ENCODE results near the gene SYNPO2. TPM values are rescaled to one million over a fixed set of nuclear protein-coding genes. Genes with fewer than 3 reads are reported as not detected.
"Not testable (repeated sequence)": the region's sequence is repeated elsewhere in the genome, so short reads cannot be mapped to it uniquely, and the experiment has no call there.

SYNPO2 gene
- polyA plus RNA-seq, 1 donor, result 162 TPM

- no peak for DNase-seq (ENCODE audit: low read depth)
Measured at GRCh38 chr4:119032921-119033685, 144.4 kb downstream of the SYNPO2 start.

- DNase-seq (ENCODE audit: low read depth), result no peak
Measured at GRCh38 chr4:119034276-119035008, 145.8 kb downstream of the SYNPO2 start.

- no peak for DNase-seq (ENCODE audit: low read depth)
Measured at GRCh38 chr4:119035951-119036737, 147.5 kb downstream of the SYNPO2 start.

DNA sequence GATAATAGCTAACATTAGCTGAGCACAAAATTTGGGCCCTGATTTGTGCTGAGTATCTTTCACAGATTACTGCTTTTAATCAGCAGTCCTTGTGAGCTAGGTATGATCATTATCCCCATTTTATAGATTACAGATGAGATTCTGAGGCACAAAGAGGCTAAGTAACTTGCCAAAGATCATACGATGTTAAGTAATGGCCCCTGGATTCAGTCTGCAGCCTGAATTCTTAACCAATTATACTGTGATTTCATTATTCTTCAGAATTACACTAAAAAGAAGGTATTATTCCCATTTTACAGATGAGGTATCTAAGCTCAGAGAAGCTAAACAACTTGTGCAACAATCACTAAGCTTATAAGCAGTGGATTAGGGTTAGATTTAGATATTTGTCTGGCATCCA, 149.1 kb downstream of the SYNPO2 start:
- no peak for DNase-seq (ENCODE audit: low read depth)

- no peak for DNase-seq (ENCODE audit: low read depth)
Measured at GRCh38 chr4:119038116-119038841, 149.6 kb downstream of the SYNPO2 start.

- no peak for DNase-seq (ENCODE audit: low read depth)
Measured at GRCh38 chr4:119039160-119039559, 150.5 kb downstream of the SYNPO2 start.

DNA sequence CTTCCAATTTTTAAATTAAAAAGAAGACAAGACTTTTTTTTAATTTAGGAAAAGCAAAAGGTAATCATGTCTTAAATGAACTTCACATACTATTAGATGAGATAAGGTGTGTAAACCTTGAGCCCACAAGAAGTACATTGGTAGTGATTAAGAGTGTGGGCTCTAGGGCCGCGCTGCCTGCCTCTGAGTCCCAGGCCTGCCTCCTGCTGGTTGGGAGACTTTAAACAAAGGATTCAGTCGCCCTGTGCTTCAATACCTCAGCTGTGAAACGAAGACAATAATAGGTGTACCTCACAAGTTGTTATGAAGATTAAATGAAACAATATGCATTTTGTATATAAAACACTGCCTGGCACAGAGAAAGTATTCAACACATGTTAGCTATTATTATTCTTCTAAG, 151.1 kb downstream of the SYNPO2 start:
- DNase-seq (ENCODE audit: low read depth), result no peak

GRCh38 chr4:119040261-119040660, 151.6 kb downstream of the SYNPO2 start:
- no peak for DNase-seq (ENCODE audit: low read depth)

GRCh38 chr4:119040694-119041185, 152.1 kb downstream of the SYNPO2 start:
- DNase-seq (ENCODE audit: low read depth), result no peak

GRCh38 chr4:119041396-119041795, 152.7 kb downstream of the SYNPO2 start:
- no peak for DNase-seq (ENCODE audit: low read depth)

DNA sequence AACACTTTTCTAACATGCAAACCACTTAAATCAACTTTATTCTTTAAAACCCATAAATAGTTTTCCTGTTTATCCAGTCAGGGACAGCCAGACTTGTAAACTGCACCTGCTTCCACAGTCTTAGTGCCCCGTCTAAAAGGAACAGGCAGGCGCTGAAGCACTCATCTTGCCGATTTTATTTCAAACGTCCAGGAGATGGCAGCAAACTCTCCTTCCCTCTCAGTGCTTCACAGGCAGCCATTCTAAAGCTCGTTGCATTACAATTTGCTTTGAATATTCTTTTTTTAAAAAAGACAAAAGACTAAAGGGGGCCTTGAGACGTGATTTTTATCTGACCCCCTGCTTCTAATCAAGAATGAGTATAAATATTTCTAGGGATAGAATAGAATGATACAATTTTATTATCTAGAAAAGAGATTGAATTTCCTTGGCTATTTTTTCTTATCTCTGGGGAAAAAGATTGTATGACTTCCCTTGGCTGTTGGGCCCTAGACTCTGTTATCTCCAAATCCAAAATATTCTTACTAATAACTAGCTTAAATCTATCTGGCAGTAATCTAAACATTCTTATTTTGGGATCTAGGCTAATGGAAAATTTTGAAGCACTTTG, 153.4 kb downstream of the SYNPO2 start:
- peak; percentile 58 for DNase-seq (ENCODE audit: low read depth)

DNA sequence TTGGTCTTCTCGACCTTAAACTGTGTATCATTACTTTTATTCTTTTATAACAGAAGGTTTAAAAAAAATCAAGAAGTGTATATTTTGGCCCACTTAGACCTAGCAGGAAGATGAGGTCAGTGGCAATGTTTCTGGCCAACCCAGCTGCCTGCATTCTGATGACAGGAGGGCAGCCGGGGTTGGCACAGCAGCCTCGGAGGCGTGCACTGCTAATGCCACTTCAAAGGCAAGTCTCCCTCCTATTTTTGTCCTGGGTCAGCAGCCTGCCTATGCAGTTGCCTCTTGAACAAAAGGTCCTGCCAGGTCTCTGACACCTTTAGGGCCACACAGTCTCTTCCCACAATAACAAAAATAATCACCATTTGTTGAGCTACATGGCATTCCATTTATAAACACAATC, 157.6 kb downstream of the SYNPO2 start:
- no peak for DNase-seq (ENCODE audit: low read depth)

DNA sequence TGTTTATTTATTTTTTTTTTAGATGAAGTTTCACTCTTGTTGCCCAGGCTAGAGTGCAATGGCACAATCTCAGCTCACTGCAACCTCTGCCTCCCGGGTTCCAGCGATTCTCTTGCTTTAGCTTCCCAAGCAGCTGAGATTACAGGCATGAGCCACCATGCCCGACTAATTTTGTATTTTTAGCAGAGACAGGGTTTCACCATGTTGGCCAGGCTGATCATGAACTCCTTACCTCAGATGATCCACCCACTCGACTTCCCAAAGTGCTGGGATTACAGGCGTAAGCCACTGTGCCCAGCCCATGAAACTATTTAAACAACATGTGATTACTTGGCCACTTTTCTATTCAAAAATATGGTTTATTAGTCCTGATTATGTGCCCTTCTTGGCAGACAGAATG, 158.4 kb downstream of the SYNPO2 start:
- not testable (repeated sequence) for DNase-seq (ENCODE audit: low read depth)

- no peak for DNase-seq (ENCODE audit: low read depth)
Measured at GRCh38 chr4:119048446-119048845, 159.8 kb downstream of the SYNPO2 start.

DNA sequence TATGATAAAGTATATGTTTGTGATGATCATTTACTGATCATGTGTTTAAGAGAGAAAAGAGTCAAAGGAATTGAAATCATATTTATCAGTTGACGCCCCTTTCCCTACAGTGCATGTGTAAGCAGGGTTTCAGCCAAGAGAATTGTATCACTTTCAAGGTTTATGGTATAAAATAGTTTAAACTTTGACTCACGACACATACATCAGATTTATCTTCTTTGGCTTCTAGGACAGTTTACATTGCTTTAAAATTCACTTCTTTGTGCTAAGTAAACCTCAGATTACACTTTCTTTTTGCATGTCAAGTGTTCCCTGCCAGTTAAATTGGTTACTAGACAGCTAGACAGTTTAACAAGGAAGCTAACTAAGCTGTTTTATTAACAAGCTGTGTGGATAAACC, 160.7 kb downstream of the SYNPO2 start:
- DNase-seq (ENCODE audit: low read depth), result no peak

GRCh38 chr4:119050527-119051090, 162.0 kb downstream of the SYNPO2 start:
- DNase-seq (ENCODE audit: low read depth), result no peak

DNA sequence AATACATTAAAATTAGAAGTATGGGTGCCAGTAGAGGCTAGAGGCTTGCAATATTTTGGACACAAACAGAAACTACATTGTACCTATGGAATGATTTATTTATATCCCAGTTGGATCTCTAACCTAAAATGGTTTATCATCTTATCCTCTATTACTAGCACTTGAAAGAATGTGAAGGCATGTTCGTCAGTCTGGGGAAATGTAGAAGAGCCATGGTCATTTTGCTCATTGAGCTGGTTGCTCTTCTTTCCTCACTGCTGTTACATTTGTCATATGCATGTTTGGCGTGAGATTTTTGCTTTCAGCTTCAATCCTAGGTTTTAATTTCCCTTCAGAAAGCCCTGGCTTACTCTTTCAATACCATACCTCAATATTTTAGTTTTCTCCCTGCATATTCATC, 164.6 kb downstream of the SYNPO2 start:
- DNase-seq (ENCODE audit: low read depth), result no peak

DNA sequence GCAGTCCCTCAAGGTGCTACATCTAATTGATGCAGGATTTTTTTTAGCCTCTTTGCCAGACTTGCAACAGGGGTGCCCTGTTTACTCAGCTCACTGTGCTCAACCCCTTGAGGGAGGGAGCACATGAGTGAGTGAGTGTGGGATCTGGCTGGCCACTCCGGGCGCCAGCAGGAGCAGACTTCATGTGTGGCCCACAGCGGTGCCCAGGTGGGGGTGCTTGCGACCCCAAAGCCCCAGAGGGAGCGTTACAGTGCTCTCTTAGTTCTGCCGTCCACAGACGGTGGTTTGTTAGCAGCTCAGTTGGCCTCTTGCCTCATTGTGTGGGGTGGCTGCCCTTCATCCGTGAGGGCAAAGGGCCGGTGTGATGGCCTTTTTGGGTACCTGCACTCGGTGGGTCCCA, 165.3 kb downstream of the SYNPO2 start:
- DNase-seq (ENCODE audit: low read depth), result no peak

DNA sequence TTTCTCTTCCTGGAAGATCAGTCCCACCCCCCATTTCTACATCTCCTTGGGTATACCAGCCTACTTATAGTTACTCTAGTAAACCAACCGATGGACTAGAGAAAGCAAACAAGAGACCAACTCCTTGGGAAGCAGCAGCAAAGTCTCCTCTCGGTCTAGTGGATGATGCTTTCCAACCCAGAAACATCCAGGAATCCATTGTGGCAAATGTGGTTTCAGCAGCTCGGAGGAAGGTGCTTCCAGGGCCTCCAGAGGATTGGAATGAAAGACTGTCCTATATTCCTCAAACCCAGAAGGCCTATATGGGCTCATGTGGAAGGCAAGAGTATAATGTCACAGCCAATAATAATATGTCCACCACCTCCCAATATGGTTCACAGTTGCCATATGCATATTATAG, 168.8 kb downstream of the SYNPO2 start:
- no peak for DNase-seq (ENCODE audit: low read depth)

GRCh38 chr4:119059221-119059620, 170.6 kb downstream of the SYNPO2 start:
- DNase-seq (ENCODE audit: low read depth), result no peak

DNA sequence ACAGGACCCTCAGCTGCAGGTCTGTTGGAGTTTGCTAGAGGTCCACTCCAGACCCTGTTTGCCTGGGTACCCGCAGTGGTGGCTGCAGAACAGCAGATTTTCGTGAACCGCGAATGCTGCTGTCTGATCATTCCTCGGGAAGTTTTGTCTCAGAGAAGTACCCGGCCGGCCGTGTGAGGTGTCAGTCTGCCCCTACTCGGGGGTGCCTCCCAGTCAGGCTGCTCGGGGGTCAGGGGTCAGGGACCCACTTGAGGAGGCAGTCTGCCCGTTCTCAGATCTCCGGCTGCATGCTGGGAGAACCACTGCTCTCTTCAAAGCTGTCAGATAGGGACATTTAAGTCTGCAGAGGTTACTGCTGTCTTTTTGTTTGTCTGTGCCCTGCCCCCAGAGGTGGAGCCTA, 178.5 kb downstream of the SYNPO2 start:
- not testable (repeated sequence) for DNase-seq (ENCODE audit: low read depth)

Data from forelimb muscle (tissue), 1 donor.